GM18909 (cell line): ENCODE data around the gene PIM1.
"Not testable (repeated sequence)": the region's sequence is repeated elsewhere in the genome, so short reads cannot be mapped to it uniquely, and the experiment has no call there.

Experiments
- ATAC-seq: cut with Tn5 transposase; IDR thresholded peaks from one replicate; pipeline ENCODE4 v1.9.1; 2021; ENCODE audit warnings: mild to moderate bottlenecking; ENCODE audit not compliant: unreplicated experiment, poor library complexity

The PIM1 gene

GRCh38 chr6:37185949-37186720 lies 16.2 kb downstream of the PIM1 start:
- not testable (repeated sequence) for ATAC-seq

GRCh38 chr6:37187321-37188022 lies 17.5 kb downstream of the PIM1 start:
- no peak for ATAC-seq

DNA sequence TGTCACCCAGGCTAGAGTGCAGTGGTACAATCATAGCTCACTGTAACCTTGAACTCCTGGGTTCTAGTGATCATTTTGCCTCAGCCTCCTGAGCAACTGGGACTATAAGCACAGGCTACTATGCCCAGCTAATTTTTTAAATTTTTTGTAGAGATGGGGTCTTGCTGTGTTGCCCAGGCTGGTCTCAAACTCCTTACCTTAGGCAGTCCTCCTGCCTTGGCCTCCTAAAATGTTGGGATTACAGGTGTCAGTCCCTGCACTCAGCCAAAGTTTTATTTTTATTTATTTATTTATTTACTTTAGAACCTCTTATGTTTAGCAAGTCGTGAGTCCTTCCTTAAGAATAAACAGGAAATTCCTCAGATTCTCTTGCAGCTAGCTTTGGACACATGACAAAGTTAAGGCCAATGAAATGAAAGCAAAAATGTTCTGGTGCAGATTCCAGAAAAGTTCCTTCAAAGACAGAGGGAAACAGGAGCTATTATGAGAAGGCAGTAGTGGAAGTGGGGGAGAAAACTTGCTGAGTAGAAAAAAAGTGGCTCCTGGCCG lies 19.1 kb downstream of the PIM1 start:
- ATAC-seq: no peak

DNA sequence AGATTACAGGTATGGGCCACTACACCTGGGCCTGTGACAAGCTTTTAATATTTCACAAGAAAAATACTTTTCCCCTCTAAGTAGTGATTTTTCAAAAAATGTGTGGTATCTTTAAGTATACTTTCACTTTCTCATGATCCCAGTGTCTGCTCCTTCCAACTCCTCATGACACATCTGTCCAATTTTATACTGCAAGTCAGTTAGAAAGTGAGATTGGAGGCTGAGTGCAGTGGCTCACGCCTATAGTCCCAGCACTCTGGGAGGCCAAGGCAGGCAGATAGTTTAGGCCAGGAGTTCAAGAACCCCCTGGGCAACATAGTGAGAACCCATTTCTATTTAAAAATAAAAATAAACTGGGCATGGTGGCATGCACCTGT lies 20.2 kb downstream of the PIM1 start:
- ATAC-seq: no peak

DNA sequence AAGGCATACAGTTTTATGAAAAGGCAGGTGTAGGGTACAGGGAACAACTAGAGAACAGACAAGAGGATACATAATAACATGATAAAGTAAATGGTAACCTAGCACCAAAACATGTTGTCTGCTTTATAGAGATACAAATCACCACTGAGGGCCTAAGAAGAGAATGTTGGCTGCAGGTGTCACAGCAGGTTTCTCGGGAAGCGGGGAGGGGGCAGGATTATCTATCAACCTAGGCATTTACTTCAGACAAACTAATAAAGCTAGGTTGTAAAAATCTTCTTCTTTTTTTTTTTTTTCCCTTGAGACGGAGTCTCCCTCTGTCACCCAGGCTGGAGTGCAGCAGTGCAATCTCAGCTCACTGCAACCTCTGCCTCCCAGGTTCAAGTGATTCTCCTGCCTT lies 22.7 kb downstream of the PIM1 start:
- no peak for ATAC-seq

- ATAC-seq: not testable (repeated sequence)
Observed at GRCh38 chr6:37194886-37195285, 24.9 kb downstream of the PIM1 start.

GRCh38 chr6:37196451-37196850 lies 26.5 kb downstream of the PIM1 start:
- ATAC-seq: not testable (repeated sequence)

DNA sequence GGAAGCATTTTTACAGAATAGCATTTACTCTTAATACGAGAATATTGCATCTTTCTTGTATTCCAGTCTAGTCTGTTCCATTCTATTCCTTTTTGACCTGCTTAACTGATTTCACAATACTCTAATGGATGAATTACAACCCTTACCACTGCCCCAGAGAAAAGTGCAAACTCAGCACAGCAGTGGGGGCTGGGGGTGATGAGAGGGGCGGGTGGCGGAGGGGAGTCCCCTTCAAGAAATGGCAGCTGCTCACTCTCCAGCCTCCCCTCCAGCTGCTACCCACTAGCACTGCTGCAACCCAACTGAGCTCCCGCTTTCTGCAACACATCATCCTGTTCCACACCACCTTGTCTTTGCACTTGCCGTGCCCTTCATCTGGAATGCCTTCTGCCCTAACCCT lies 30.1 kb downstream of the PIM1 start:
- ATAC-seq: no peak

DNA sequence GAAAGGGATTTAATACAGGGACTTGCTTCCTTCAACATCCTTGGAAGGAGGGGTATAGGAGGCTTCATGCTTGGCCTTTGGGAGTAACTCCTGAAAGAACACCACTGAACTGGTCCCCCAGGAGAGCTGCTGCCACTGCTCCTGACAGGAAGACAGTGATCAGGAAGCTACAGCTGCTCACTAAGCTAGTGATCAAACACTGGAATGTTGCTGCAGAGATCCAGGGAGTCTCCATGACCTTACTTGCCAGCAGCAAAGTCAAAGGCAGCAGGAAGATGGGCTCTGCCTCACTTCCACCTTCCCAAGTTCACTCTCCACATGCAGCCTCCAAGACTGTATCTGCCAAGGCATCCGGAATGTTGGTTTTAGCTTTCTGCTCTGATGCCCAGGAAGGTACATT lies 31.8 kb downstream of the PIM1 start:
- no peak for ATAC-seq

- no peak for ATAC-seq
Observed at GRCh38 chr6:37202788-37203491, 33.0 kb downstream of the PIM1 start.

GRCh38 chr6:37204014-37204751 lies 34.2 kb downstream of the PIM1 start:
- ATAC-seq: no peak

DNA sequence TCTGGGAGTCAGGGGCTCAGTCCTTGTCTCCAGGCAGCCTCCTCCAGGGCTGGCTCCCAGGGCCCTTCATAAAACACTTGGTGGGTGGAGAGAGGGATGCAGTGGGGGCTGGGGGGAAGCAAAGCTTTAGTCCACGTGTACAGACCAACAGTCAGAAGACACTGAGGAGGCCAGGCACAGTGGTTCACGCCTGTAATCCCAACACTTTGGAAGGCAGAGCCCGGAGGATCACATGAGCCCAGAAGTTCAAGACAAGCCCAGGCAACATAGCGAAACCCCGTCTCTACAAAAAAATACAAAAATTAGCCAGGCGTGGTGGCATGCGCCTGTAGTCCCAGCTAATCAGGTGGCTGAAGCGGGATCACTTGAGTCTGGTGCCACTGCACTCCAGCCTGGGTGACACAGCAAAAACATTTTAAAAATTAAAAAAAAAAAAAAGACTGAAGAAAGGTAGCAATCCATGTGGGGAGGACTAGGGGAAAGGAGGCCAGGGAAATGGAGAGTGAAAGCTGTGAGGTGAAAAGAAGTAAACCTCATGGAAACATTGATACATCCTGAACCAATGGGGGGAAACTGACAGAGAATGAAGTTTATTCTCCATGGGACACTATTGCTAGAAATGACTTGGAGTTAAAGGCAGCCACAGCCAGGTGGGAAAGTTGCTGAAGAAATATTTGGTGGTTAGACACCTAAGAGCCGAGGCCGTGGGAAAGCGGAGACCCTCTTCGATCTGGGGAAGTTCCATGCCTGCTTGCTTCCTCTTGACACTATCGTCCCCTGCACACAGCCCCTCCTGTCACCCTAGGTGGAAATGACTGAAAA lies 35.4 kb downstream of the PIM1 start:
- ATAC-seq: no peak

DNA sequence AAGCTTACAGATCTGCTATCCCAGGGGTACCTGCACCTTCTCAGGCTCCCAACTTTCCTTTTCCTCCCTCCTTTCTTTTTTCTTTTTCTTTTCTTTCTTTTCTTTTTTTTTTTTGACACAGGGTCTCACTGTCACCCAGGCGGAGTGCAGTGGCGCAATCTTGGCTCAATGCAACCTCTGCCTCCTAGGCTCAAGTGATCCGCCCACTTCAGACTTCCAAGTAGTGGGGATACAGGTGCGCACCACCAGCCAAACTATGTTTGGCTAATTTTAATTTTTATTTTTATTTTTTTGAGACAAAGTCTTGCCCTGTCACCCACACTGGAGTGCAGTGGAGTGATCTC lies 36.0 kb downstream of the PIM1 start:
- no peak for ATAC-seq

GRCh38 chr6:37206622-37207021 lies 36.7 kb downstream of the PIM1 start:
- no peak for ATAC-seq

GRCh38 chr6:37207903-37208456 lies 38.0 kb downstream of the PIM1 start:
- ATAC-seq: peak; percentile 52

DNA sequence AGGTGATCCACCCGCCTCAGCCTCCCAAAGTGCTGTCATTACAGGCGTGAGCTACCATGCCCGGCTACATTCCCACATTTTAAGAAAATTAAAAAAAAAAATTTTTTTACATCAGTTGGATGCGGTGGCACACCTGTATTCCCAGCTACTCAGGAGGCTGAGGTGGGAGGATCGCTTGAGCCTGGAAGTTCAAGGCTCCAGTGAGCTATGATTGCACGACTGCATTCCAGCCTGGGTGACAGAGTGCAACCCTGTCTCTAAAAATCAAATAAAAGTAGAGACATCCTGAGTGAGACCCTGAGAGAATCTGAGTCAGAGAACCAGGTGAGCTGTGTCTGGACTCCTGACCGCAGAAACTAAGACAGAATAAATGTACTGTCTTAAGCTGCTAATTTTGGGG lies 38.8 kb downstream of the PIM1 start:
- no peak for ATAC-seq

GRCh38 chr6:37209461-37210205 lies 39.7 kb downstream of the PIM1 start:
- no peak for ATAC-seq

DNA sequence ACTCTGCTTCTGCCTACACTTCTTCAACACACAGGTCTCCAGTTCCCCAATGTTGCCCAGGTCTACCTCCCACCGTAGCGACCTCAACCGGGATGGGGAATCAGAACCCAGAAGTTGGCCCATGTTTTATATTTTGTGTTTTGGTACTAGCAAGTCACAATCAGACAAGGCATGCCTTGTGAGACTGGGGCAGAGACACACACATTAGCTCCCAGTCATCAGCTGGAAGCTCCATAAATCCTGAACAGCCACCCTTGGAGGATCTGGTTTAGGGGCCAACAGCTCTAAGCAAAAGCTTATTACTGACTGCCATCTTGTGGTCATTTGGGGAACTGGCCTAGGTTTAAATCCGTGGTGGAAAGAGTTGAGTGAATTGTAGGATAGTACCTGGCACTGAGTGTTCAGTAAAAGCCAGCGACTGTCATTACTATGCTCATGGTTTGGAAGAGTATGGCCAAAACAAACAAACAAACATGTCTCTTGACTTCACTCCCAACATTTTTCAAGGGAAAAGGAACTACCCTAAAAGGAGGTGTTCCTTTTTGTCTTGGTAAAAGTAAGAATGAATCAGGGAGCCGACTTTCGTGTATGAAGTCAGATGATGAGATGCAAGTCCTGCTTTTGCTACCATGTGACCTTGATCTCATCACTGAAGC lies 40.5 kb downstream of the PIM1 start:
- peak; percentile 53 for ATAC-seq
